ENCODE results near the gene VGF. TPM values are rescaled to one million over a fixed set of nuclear protein-coding genes. Genes with fewer than 3 reads are reported as not detected.

Gene VGF
- total and polyA plus RNA-seq, 2 donors (not counting 1 experiment from before 2014, with no cell fraction given) = 0.10 to 0.17 TPM

DNA sequence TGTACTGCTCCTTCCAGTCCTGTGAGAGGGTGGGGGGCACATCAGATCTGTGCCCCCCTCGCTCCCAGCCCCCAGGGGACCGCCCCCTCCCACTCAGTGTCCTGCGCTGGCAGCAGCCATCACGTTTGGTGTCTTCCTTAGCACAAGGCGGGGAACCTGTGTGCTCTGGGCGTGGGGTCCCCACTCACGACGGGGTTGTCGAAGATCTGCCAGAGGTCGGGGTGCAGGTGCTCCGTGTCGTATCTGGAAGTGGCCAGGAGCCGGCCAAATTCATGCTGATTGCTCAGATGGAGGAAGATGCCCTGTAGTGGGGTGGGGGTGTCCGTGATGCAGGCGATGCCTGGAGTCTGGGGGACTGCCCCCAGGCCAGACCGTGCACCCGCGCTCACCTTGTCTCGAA is 44.8 kb upstream of the VGF start:
- H3K27me3 Mint-ChIP-seq = no peaks in the 10 kb centered on the region

DNA sequence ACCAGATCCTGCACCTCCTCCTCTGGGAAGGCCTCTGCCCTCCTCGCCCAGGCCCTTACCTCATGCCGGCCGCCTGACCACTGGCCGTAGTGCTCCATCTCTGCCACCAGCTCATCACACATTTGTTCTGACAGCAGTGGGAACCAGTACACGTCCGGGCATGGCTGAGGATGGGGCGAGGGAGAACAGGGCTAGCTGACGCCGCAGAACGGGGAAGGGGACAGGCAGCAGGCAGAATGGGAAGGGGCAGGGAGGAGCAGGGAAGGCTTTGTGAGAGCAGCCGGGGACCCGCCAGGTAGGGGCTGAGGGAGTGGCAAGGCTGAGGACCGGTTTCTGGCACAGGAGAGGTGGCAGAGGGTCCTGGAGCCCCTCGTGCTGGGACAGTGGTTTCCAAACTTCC is 43.4 kb upstream of the VGF start:
- TF ChIP-seq, protein P1, sequence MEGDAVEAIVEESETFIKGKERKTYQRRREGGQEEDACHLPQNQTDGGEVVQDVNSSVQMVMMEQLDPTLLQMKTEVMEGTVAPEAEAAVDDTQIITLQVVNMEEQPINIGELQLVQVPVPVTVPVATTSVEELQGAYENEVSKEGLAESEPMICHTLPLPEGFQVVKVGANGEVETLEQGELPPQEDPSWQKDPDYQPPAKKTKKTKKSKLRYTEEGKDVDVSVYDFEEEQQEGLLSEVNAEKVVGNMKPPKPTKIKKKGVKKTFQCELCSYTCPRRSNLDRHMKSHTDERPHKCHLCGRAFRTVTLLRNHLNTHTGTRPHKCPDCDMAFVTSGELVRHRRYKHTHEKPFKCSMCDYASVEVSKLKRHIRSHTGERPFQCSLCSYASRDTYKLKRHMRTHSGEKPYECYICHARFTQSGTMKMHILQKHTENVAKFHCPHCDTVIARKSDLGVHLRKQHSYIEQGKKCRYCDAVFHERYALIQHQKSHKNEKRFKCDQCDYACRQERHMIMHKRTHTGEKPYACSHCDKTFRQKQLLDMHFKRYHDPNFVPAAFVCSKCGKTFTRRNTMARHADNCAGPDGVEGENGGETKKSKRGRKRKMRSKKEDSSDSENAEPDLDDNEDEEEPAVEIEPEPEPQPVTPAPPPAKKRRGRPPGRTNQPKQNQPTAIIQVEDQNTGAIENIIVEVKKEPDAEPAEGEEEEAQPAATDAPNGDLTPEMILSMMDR (IDR thresholded peaks at IDR 0.05) = no peak
- TF ChIP-seq EZH2 (IDR thresholded peaks at IDR 0.05; ENCODE audit: borderline replicate concordance, insufficient read depth, low read depth, low read length, poor library complexity, severe bottlenecking) = no peak
- DNase-seq (no peak), ATAC-seq (ENCODE audit: low read depth) (no peak)
- intact Hi-C loops (cut with micrococcal nuclease) = no loop called here
- H3K79me2 ChIP-seq (ENCODE audit: control insufficient read depth, insufficient read depth, low read length) = no peaks in the 10 kb centered on the region
- CTCF ChIA-PET = no interaction called here
- Mint-ChIP-seq H3K27me3 (peaks cover 3% of the 10 kb centered on the region), H3K4me3 (no peak overlapping the region), H3K4me1 (peaks cover 5% of the 10 kb centered on the region), H3K27ac (no peak overlapping the region), H3K9me3 (ENCODE audit: insufficient read depth) (no peaks in the 10 kb centered on the region)
- peaks cover 0 to 18% of the 10 kb centered on the region in 2 experiments for H3K36me3 ChIP-seq (replicated peaks in 1 of 2; ENCODE audit: control extremely low read depth in 1 of 2, control insufficient read depth in 1 of 2, extremely low read depth in 1 of 2, insufficient read depth in 2 of 2, low read length in 1 of 2)
- H3K27ac ChIP-seq (ENCODE audit: low read length in 2 of 2) = no peak overlapping the region
- peaks cover under 1 to 1% of the 10 kb centered on the region in 2 donors for H3K4me1 ChIP-seq (ENCODE audit: control insufficient read depth in 2 of 2, insufficient read depth in 2 of 2, low read length in 2 of 2)
- H4K20me1 ChIP-seq (ENCODE audit: control insufficient read depth, insufficient read depth, low read length, poor library complexity, severe bottlenecking) = no peaks in the 10 kb centered on the region
- H2AFZ ChIP-seq (ENCODE audit: insufficient read depth, low read depth, low read length, poor library complexity, severe bottlenecking) = no peak overlapping the region
- H3K9ac ChIP-seq (ENCODE audit: low read length) = no peak overlapping the region
- no peak overlapping the region for H3K4me3 ChIP-seq (ENCODE audit: control extremely low read depth in 1 of 5, extremely low read depth in 1 of 5, insufficient read depth in 1 of 5, low read depth in 2 of 5, low read length in 4 of 5)
- no peaks in the 10 kb centered on the region for H3K27me3 ChIP-seq (replicated peaks in 1 of 4; ENCODE audit: control extremely low read depth in 1 of 4, control insufficient read depth in 3 of 4, insufficient read depth in 4 of 4, low read length in 3 of 4)
- H3K9me3 ChIP-seq (ENCODE audit: control extremely low read depth in 1 of 3, control insufficient read depth in 2 of 3, insufficient read depth in 1 of 3, low read length in 2 of 3) = no peaks in the 10 kb centered on the region
- POLR2A ChIA-PET = no interaction called here
- over 99% methylated on average over 14 of the region's 14 CpGs for WGBS (ENCODE audit: insufficient coverage)
- H3K4me2 ChIP-seq (replicated peaks; ENCODE audit: low read depth, low read length, poor library complexity, severe bottlenecking) = no peak overlapping the region

More for the DNA sequence above, 44.8 kb upstream of the VGF start:
- ATAC-seq (ENCODE audit: low read depth) (no peak), DNase-seq (no peak)
- no peak overlapping the region for H3K4me3 Mint-ChIP-seq
- H3K4me1 Mint-ChIP-seq = no peaks in the 10 kb centered on the region
- ChIA-PET POLR2A (no interaction called here), CTCF (no interaction called here)
- H3K27ac Mint-ChIP-seq = no peak overlapping the region
- H3K9ac ChIP-seq (ENCODE audit: low read length) = no peak overlapping the region
- no peak overlapping the region for H2AFZ ChIP-seq (ENCODE audit: insufficient read depth, low read depth, low read length, poor library complexity, severe bottlenecking)
- H3K27me3 ChIP-seq (replicated peaks in 1 of 4; ENCODE audit: control extremely low read depth in 1 of 4, control insufficient read depth in 3 of 4, insufficient read depth in 4 of 4, low read length in 3 of 4) = no peaks in the 10 kb centered on the region
- TF ChIP-seq, protein P1 (IDR thresholded peaks at IDR 0.05) = no peak
- TF ChIP-seq EZH2 (IDR thresholded peaks at IDR 0.05; ENCODE audit: borderline replicate concordance, insufficient read depth, low read depth, low read length, poor library complexity, severe bottlenecking) = no peak
- no peak overlapping the region for H3K27ac ChIP-seq (ENCODE audit: low read length in 2 of 2)
- no peaks in the 10 kb centered on the region for H4K20me1 ChIP-seq (ENCODE audit: control insufficient read depth, insufficient read depth, low read length, poor library complexity, severe bottlenecking)
- peaks cover 0 to 21% of the 10 kb centered on the region in 2 experiments for H3K36me3 ChIP-seq (replicated peaks in 1 of 2; ENCODE audit: control extremely low read depth in 1 of 2, control insufficient read depth in 1 of 2, extremely low read depth in 1 of 2, insufficient read depth in 2 of 2, low read length in 1 of 2)
- intact Hi-C loops (cut with micrococcal nuclease) = no loop called here
- H3K9me3 Mint-ChIP-seq (ENCODE audit: insufficient read depth) = no peaks in the 10 kb centered on the region
- WGBS (ENCODE audit: insufficient coverage) = 97% methylated on average over 19 of the region's 19 CpGs
- H3K9me3 ChIP-seq (ENCODE audit: control extremely low read depth in 1 of 3, control insufficient read depth in 2 of 3, insufficient read depth in 1 of 3, low read length in 2 of 3) = no peaks in the 10 kb centered on the region
- H3K4me3 ChIP-seq (ENCODE audit: control extremely low read depth in 1 of 5, extremely low read depth in 1 of 5, insufficient read depth in 1 of 5, low read depth in 2 of 5, low read length in 4 of 5) = no peak overlapping the region
- no peaks in the 10 kb centered on the region for H3K79me2 ChIP-seq (ENCODE audit: control insufficient read depth, insufficient read depth, low read length)
- no peaks in the 10 kb centered on the region for H3K4me1 ChIP-seq (ENCODE audit: control insufficient read depth in 2 of 2, insufficient read depth in 2 of 2, low read length in 2 of 2)
- no peak overlapping the region for H3K4me2 ChIP-seq (replicated peaks; ENCODE audit: low read depth, low read length, poor library complexity, severe bottlenecking)

Measured in B cell (primary cell).